Activated CD8-positive, alpha-beta T cell treated with anti-CD3 and anti-CD28 coated beads for 36 hours (primary cell): ENCODE results near the gene PPM1D. TPM values are rescaled to one million over a fixed set of nuclear protein-coding genes. Genes with fewer than 3 reads are reported as not detected.

Source experiments
- ATAC-seq: fragments of 200-7000 bp; cut with Tn5 transposase; one replicate; pipeline ENCODE4 v1.10.0; 2021; ENCODE audit warnings: mild to moderate bottlenecking, moderate library complexity
- CTCF ChIA-PET: fragments of 350-600 bp; sonication (Branson Sonifier 250); formaldehyde crosslinking; loops from one replicate; lab custom pipeline; 2021; ENCODE audit warnings: antibody characterized with exemption; lab: Charles Lee
- POLR2A ChIA-PET: fragments of 350-600 bp; sonication (Branson Sonifier 250); formaldehyde crosslinking; loops from one replicate; lab custom pipeline; 2021; ENCODE audit warnings: antibody characterized with exemption; lab: Charles Lee
- DNase-seq: peaks from one replicate; pipeline ENCODE4 v3.0.0-alpha.2; 2020
- H3K27ac Mint-ChIP-seq: one replicate; pipeline ENCODE4 v1.8.0; 2021; ENCODE audit warnings: mild to moderate bottlenecking, mixed read lengths
- H3K27me3 Mint-ChIP-seq: one replicate; pipeline ENCODE4 v1.8.0; 2021; ENCODE audit warnings: mixed read lengths
- H3K36me3 Mint-ChIP-seq: one replicate; pipeline ENCODE4 v1.8.0; 2021; ENCODE audit warnings: low read depth, mixed read lengths
- H3K4me1 Mint-ChIP-seq: one replicate; pipeline ENCODE4 v1.8.0; 2021; ENCODE audit warnings: low read depth, mixed read lengths
- H3K4me3 Mint-ChIP-seq: one replicate; pipeline ENCODE4 v1.8.0; 2021; ENCODE audit warnings: mild to moderate bottlenecking, moderate library complexity, mixed read lengths
- H3K9me3 Mint-ChIP-seq: one replicate; pipeline ENCODE4 v1.8.0; 2021; ENCODE audit warnings: mixed read lengths
- intact Hi-C: fragments of 100-400 bp; cut with micrococcal nuclease; formaldehyde crosslinking; loops from one replicate; pipeline ENCODE4 v1.10.0; 2022
- total RNA-seq, 2 experiments: library from RNA; stranded (reverse); gene quantifications; one replicate each; pipeline ENCODE4 v1.2.3, GENCODE V29; 2021
- TF ChIP-seq, protein P1 (sequence below): fragments of 200-600 bp; IDR thresholded peaks from one replicate; pipeline ENCODE4 v1.8.0; 2022; ENCODE audit warnings: antibody characterized with exemption, mild to moderate bottlenecking

PPM1D gene
- total RNA-seq, 2 experiments from 2014 or later: 11.6 to 12.3 TPM

DNA sequence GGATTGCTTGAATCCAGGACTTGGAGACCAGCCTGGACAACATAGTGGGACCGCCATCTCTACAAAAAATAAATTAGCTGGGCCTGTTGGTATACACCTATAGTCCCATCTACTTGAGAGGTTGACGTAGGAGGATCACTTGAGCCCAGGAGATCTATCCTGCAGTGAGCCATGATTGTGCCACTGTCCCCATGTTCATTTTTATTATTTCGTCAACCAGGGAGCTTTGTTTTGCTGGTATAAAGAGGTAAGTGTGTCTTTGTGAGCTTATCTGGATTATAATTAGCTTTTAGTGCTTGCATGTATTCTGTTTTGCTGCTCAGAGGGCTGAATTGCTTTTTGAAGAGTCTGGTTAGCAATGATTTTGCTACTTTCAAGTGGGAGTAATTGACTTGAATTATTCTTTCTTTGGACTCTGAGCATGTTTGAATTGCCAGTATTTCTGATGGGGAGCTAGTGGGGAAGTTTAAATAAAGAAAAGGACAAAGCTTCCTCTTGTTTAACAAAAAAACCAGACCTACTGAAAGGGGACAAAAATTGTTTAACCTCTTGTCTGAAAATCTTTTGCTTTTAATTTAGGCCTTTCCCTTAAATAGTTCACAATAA, 46.0 kb downstream of the PPM1D start:
- ATAC-seq (no peak), DNase-seq (no peak)
- Mint-ChIP-seq H3K4me1 (peaks cover 15% of the 10 kb centered on the region), H3K9me3 (no peaks in the 10 kb centered on the region), H3K27ac (no peak overlapping the region), H3K27me3 (no peaks in the 10 kb centered on the region), H3K4me3 (no peak overlapping the region), H3K36me3 (peaks cover 26% of the 10 kb centered on the region)
- TF ChIP-seq, protein P1, sequence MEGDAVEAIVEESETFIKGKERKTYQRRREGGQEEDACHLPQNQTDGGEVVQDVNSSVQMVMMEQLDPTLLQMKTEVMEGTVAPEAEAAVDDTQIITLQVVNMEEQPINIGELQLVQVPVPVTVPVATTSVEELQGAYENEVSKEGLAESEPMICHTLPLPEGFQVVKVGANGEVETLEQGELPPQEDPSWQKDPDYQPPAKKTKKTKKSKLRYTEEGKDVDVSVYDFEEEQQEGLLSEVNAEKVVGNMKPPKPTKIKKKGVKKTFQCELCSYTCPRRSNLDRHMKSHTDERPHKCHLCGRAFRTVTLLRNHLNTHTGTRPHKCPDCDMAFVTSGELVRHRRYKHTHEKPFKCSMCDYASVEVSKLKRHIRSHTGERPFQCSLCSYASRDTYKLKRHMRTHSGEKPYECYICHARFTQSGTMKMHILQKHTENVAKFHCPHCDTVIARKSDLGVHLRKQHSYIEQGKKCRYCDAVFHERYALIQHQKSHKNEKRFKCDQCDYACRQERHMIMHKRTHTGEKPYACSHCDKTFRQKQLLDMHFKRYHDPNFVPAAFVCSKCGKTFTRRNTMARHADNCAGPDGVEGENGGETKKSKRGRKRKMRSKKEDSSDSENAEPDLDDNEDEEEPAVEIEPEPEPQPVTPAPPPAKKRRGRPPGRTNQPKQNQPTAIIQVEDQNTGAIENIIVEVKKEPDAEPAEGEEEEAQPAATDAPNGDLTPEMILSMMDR: no peak
- POLR2A ChIA-PET: no interaction called here
- intact Hi-C loops: no loop called here
- CTCF ChIA-PET: interaction anchor here (0.9 kb wide), 1 partner anchor 28 kb away, joined by 3 read pairs; no protein-coding TSS in a partner anchor

DNA sequence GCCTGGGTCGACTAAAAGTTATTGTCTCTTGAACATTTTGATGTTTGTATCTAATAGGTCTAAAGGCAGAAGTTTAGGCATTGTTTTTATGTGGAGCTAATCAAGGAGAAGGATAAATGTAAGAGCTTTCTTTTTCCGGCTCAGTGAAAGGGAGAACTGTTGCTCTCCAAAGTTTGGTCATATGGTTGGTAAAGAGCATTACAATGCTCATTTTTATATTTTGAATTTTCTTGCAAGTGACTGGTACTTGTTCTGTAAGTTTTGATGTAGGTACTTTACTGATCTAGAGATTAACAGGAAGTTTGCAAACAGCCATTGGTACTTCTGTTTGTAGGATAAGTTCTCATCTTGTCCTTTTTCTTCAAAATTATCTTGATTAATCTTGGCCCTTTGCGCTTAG, 46.7 kb downstream of the PPM1D start:
- Mint-ChIP-seq H3K4me3 (no peak overlapping the region), H3K4me1 (peaks cover 9% of the 10 kb centered on the region), H3K9me3 (no peaks in the 10 kb centered on the region), H3K36me3 (peaks cover 29% of the 10 kb centered on the region), H3K27me3 (no peaks in the 10 kb centered on the region), H3K27ac (no peak overlapping the region)
- TF ChIP-seq, protein P1: no peak
- ChIA-PET CTCF (interaction anchor here (0.9 kb wide), 1 partner anchor 28 kb away, joined by 3 read pairs; no protein-coding TSS in a partner anchor), POLR2A (no interaction called here)
- DNase-seq: no peak
- intact Hi-C loops: no loop called here
- ATAC-seq: no peak

DNA sequence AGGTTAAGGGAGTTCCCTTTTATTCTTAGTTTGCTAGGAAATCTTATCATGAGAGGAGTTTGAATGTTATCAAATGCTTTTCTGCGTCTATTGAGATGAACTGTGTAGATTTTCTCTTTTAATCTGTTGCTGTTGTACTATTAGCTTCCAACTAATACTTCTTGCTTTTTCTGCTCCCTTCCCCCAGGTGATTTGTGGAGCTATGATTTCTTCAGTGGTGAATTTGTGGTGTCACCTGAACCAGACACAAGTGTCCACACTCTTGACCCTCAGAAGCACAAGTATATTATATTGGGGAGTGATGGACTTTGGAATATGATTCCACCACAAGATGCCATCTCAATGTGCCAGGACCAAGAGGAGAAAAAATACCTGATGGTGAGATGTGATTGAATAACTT, 47.7 kb downstream of the PPM1D start:
- ChIA-PET CTCF (interaction anchor here (2.1 kb wide), 1 partner anchor 9 kb away, joined by 14 read pairs; no protein-coding TSS in a partner anchor), POLR2A (no interaction called here)
- ATAC-seq (no peak), DNase-seq (no peak)
- Mint-ChIP-seq H3K4me3 (no peak overlapping the region), H3K27me3 (no peaks in the 10 kb centered on the region), H3K36me3 (peaks cover 29% of the 10 kb centered on the region), H3K27ac (no peak overlapping the region), H3K4me1 (peaks cover 13% of the 10 kb centered on the region), H3K9me3 (no peaks in the 10 kb centered on the region)
- TF ChIP-seq, protein P1: no peak
- intact Hi-C loops: no loop called here

DNA sequence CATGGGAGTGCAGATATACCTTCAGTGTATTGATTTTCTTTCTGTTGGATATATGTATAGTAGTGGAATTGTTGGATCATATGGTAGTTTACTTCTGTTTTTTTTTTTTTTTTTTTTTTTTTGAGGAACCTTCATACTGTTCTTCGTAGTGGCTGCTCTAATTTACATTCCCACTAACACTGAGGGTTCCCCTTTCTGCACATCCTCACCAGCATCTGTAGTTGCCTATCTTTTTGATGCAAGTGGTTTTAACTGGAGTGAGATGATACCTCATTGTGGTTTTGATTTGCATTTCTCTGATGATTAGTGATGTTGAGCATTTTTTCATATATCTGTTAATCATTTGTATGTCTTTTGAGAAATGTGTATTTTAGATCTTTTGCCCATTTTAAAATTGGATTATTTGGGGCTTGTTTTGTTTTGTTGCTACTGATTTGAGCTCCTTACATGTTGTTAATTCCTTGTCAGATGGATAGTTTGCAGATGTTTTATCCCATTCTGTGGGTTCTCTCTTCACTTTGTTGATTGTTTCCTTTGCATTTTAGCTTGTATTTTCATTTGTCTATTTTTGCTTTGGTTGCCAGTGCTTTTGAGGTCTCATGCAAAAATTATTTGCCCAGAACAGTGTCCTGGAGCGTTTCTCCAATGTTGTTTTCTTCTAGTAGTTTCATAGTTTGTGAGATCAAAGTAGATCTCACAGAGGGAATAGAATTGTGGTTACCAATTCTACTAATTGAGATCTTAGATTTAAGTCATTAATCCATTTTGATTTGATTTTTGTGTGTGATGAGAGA, 52.7 kb downstream of the PPM1D start:
- Mint-ChIP-seq H3K9me3 (no peaks in the 10 kb centered on the region), H3K4me3 (no peak overlapping the region), H3K4me1 (peaks cover 25% of the 10 kb centered on the region), H3K36me3 (peaks cover 29% of the 10 kb centered on the region), H3K27ac (peak overlapping the region; percentile 8), H3K27me3 (no peaks in the 10 kb centered on the region)
- TF ChIP-seq, protein P1: no peak
- ChIA-PET CTCF (interaction anchor here (0.8 to 2.0 kb wide), 7 partner anchors 12 to 253 kb away, joined by 3 to 14 read pairs (median 3); no protein-coding TSS in a partner anchor), POLR2A (no interaction called here)
- intact Hi-C loops: no loop called here
- ATAC-seq (peak; percentile 56), DNase-seq (no peak)

DNA sequence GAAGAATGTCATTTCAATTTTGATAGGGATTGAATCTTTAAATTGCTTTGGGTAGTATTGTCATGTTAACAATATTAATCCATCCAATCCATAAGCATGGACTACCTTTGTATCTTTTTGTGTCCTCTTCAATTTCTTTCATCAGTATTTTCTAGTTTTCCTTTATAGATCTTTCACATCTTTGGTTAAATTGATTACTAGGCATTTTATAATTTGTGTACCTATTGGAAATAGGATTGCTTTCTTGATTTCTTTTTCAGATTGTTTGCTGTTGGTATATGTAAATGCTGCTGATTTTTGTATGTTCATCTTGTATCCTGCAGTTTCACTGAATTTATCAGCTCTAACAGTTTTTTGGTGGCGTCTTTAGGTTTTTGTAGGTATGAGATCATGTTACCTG, 53.6 kb downstream of the PPM1D start:
- H3K4me1 Mint-ChIP-seq: peaks cover 25% of the 10 kb centered on the region
- no peak for ATAC-seq
- ChIA-PET CTCF (interaction anchor here (0.8 to 2.0 kb wide), 5 partner anchors 13 to 254 kb away, joined by 3 to 14 read pairs (median 3); no protein-coding TSS in a partner anchor), POLR2A (no interaction called here)
- TF ChIP-seq, protein P1: no peak
- peaks cover 24% of the 10 kb centered on the region for H3K36me3 Mint-ChIP-seq
- H3K27ac Mint-ChIP-seq: no peak overlapping the region
- no peak for DNase-seq
- intact Hi-C loops: no loop called here
- H3K9me3 Mint-ChIP-seq: no peaks in the 10 kb centered on the region
- H3K4me3 Mint-ChIP-seq: no peak overlapping the region
- no peaks in the 10 kb centered on the region for H3K27me3 Mint-ChIP-seq
